Adrenal gland (tissue), 12 donors: ENCODE measurements around the gene GALNTL6. TPM values are rescaled to one million over a fixed set of nuclear protein-coding genes. Genes with fewer than 3 reads are reported as not detected.

Source experiments
- DNase-seq, 7 donors: peaks; one replicate each; pipeline ENCODE4 v3.0.0-alpha.2; 2019 to 2020
- H3K27ac ChIP-seq, 5 donors: fragments of 200-600 bp; sonication (generic) in 4 of 5; 1 replicate in 3 of 5; 2 replicates in 2 of 5; pipeline versions ENCODE4 v1.5.1 to v1.8.0; 2016 to 2020; ENCODE audit warnings: mild to moderate bottlenecking in 1 of 5
- H3K27me3 ChIP-seq: fragments of 200-600 bp; 2 replicates; pipeline ENCODE4 v1.8.0; 2021
- H3K36me3 ChIP-seq, 2 donors: fragments of 200-600 bp; replicated peaks in 1 of 2; 1 replicate in 1 of 2; 2 replicates in 1 of 2; pipeline versions ENCODE4 v1.5.1 to v1.8.0; 2018 to 2022
- H3K4me1 ChIP-seq, 2 donors: fragments of 200-600 bp; replicated peaks in 1 of 2; 1 replicate in 1 of 2; 2 replicates in 1 of 2; pipeline versions ENCODE4 v1.5.1 to v1.8.0; 2018 to 2021
- H3K4me3 ChIP-seq, 4 donors: fragments of 200-600 bp; sonication (generic) in 3 of 4; one replicate each; pipeline ENCODE4 v1.5.1; 2016 to 2018
- H3K9me3 ChIP-seq, 3 donors: fragments of 200-600 bp; sonication (generic) in 1 of 3; replicated peaks in 1 of 3; 1 replicate in 2 of 3; 2 replicates in 1 of 3; pipeline versions ENCODE4 v1.5.1 to v1.8.0; 2016 to 2021
- POLR2A ChIP-seq, 2 donors: fragments of 450-650 bp; IDR thresholded peaks; one replicate each; pipeline ENCODE4 v1.6.1; 2017; ENCODE audit warnings: antibody characterized with exemption in 2 of 2, mild to moderate bottlenecking in 2 of 2, moderate library complexity in 1 of 2
- WGBS, 4 donors: extraction: QIAGEN DNeasy Blood & Tissue Kit in 2 of 4; methylation state at CpG; one replicate each; pipeline versions ENCODE4 v1.1.5 to v1.1.7; 2013 to 2017; 5-methylcytosine and 5-hydroxymethylcytosine counted together
- intact Hi-C, 2 donors: fragments of 100-400 bp; cut with DNase I; formaldehyde crosslinking; loops; one replicate each; pipeline versions ENCODE4 v1.14.1 to v1.15.0; 2022 to 2023
- polyA plus RNA-seq, 3 donors: library from polyadenylated mRNA; stranded (reverse); fragments of 200-250 nt in 2 of 3; fragments of 350-450 nt in 1 of 3; fragmentation: Illumina TruSeq in 1 of 3; extraction: RNeasy Lipid Tissue Mini Kit (QIAGEN cat#74804) in 1 of 3; gene quantifications; one replicate each; pipeline ENCODE4 v1.2.3, GENCODE V29; 2013 to 2014
- total RNA-seq, 9 donors: library from RNA; depleted of rRNA in 4 of 9; stranded (reverse); fragments of >200 nt in 4 of 9; fragments of 120-200 nt in 1 of 9; fragmentation: NEBNext Ultra II Directional in 1 of 9; extraction: Animal tissue kit (Norgen Biotek cat#: 25700) in 1 of 9; gene quantifications; one replicate each; pipeline versions ENCODE4 v1.1.0 to v1.2.4, GENCODE V29; 2013 to 2023
- TF ChIP-seq, protein P1 (sequence below), 6 experiments: fragments of 450-650 bp in 4 of 6; fragments of 200-600 bp in 2 of 6; sonication (generic) in 1 of 6; IDR thresholded peaks; 1 replicate in 5 of 6; 2 replicates in 1 of 6; pipeline versions ENCODE4 v1.5.1 to v1.8.0; 2016 to 2021; ENCODE audit warnings: antibody characterized with exemption in 6 of 6, mild to moderate bottlenecking in 2 of 6, moderate library complexity in 1 of 6
- donor health status: healthy with polysubstance abuse.
- donor health status: Bipolar disorder and iron deficiency.
- donor health status: DM: yes; HTN: yes; CAD: no.
- donor health status: DM: no; HTN: no; CAD: no.
- donor health status: DM: no; HTN: no; CAD: no.
- donor health status: DM: yes; HTN: yes; CAD: no.

GALNTL6 gene
- total and polyA plus RNA-seq, 12 donors, result 0.10 to 0.96 (median 0.42) TPM; not detected in 1

DNA sequence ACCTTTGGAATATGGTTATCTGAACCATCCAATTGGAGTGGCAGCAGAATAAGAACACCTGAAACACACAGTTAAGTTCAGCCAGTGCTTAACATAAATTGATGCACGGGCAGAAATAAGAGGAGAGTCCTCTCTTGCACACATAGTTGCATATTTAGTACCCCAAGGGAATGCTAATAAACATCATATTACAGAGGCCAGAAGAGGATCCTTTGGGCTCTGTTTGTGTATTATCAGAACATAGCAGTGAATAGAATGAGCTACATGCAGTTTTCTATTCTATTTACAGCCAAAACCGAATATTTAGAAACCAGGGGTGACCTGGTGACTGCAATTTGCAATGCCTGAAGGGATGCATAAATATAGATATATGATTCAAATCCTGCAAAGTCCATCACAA is 1054.6 kb downstream of the GALNTL6 start:
- DNase-seq, result no peak
- intact Hi-C loops, result no loop called here
- TF ChIP-seq, protein P1, sequence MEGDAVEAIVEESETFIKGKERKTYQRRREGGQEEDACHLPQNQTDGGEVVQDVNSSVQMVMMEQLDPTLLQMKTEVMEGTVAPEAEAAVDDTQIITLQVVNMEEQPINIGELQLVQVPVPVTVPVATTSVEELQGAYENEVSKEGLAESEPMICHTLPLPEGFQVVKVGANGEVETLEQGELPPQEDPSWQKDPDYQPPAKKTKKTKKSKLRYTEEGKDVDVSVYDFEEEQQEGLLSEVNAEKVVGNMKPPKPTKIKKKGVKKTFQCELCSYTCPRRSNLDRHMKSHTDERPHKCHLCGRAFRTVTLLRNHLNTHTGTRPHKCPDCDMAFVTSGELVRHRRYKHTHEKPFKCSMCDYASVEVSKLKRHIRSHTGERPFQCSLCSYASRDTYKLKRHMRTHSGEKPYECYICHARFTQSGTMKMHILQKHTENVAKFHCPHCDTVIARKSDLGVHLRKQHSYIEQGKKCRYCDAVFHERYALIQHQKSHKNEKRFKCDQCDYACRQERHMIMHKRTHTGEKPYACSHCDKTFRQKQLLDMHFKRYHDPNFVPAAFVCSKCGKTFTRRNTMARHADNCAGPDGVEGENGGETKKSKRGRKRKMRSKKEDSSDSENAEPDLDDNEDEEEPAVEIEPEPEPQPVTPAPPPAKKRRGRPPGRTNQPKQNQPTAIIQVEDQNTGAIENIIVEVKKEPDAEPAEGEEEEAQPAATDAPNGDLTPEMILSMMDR (IDR thresholded peaks at IDR 0.05), result no peak
- TF ChIP-seq POLR2A (IDR thresholded peaks at IDR 0.05), result no peak
- Histone ChIP-seq H3K27ac (no peak overlapping the region), H3K36me3 (no peaks in the 10 kb centered on the region), H3K27me3 (no peaks in the 10 kb centered on the region), H3K9me3 (no peaks in the 10 kb centered on the region), H3K4me1 (peaks cover 0 to 8% of the 10 kb centered on the region in 2 donors), H3K4me3 (no peak overlapping the region)
- WGBS, 4 donors, result 66 to 82% (median 79%) methylated on average over 2 of the region's 2 CpGs

DNA sequence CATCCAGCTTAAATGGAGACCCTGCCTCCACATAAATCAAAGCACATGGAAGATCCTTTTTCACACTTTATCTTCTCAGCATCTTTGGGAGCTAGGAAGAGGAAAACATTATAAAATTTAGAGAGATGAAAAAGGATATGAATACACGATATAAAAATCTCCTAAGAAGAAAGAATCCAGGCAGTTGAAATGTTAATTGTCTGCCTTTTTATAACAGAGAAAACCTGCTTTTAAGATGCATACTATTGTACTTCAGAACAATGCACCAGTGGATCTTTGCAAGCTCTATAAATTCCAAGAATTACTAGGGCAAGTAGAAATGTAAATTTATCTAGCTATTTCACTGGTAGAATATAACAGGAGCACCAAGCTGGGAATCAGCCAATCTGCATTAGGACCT is 1055.1 kb downstream of the GALNTL6 start:
- DNase-seq, result no peak
- 68 to 76% (median 72%) methylated on average over 1 of the region's 1 CpG for WGBS, 4 donors
- Histone ChIP-seq H3K4me3 (no peak overlapping the region), H3K36me3 (no peaks in the 10 kb centered on the region), H3K27ac (no peak overlapping the region), H3K9me3 (no peaks in the 10 kb centered on the region), H3K4me1 (peaks cover 0 to 8% of the 10 kb centered on the region in 2 donors), H3K27me3 (no peaks in the 10 kb centered on the region)
- intact Hi-C loops, result no loop called here
- TF ChIP-seq, protein P1 (IDR thresholded peaks at IDR 0.05), result no peak
- TF ChIP-seq POLR2A (IDR thresholded peaks at IDR 0.05), result no peak

DNA sequence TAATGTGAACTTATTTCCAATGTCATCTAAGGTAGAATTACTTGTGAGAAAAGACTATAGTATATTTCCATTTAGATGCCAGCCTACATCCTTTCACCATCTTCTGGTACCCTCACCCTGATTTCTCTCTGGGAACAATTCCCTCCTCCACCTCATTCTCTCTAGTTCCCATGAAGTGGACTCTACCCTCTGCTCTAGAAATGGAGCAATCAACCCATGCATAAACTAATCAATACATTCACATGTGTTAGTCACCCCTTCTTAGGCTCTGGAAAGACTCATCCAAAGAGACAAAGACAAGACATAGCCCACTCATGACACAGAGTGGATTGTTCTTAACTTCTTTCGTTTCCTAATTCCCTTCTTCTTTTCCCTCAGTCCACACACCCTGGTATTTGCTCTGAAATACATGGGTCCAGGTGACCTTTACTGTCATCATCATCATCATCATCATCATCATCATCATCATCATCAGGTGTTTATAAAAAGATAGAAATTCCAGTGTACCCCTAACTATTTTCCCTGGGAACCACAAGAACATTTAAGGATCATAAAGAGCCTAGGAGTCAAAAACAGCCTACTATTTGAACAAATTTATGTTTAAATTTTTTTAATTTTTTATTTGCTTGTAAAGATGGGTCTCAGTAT is 1056.5 kb downstream of the GALNTL6 start:
- Histone ChIP-seq H3K27me3 (no peaks in the 10 kb centered on the region), H3K4me1 (peaks cover 0 to 5% of the 10 kb centered on the region in 2 donors), H3K27ac (no peak overlapping the region), H3K36me3 (no peaks in the 10 kb centered on the region), H3K4me3 (no peak overlapping the region), H3K9me3 (no peaks in the 10 kb centered on the region)
- intact Hi-C loops, result no loop called here
- no peak for TF ChIP-seq POLR2A (IDR thresholded peaks at IDR 0.05)
- TF ChIP-seq, protein P1 (IDR thresholded peaks at IDR 0.05), result no peak
- WGBS, 4 donors, result 89 to 97% (median 95%) methylated on average over 1 of the region's 1 CpG
- no peak for DNase-seq

DNA sequence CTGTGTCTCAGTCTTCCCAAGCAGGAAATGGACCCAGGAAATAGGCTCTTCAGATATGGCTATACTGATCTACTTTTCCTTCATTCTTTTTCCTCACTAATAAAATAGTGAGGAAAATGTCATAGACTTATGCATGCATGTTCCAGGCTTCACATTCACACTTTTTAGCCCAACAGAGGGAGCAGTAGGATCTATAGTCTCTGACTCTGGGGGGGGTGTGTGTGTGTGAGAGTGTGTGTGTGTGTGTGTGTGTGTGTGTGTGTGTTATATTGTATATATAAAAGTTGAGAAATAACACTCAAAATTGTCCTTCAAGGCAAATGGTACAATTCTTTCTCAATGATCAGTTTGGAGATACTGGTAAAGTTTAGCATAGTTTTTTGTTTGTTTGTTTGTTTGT is 1058.2 kb downstream of the GALNTL6 start:
- Histone ChIP-seq H3K4me3 (no peak overlapping the region), H3K27ac (no peak overlapping the region), H3K36me3 (no peaks in the 10 kb centered on the region), H3K9me3 (no peaks in the 10 kb centered on the region), H3K4me1 (no peaks in the 10 kb centered on the region), H3K27me3 (no peaks in the 10 kb centered on the region)
- DNase-seq, result no peak
- intact Hi-C loops, result no loop called here
- TF ChIP-seq, protein P1 (IDR thresholded peaks at IDR 0.05), result no peak
